A549 (cell line): ENCODE results near the gene KCNQ1. TPM values are rescaled to one million over a fixed set of nuclear protein-coding genes. Genes with fewer than 3 reads are reported as not detected.

Experiments used
- ATAC-seq, 2 experiments: fragments of 200-7000 bp in 1 of 2; fragments of >200 bp in 1 of 2; cut with Nextera tagmentation in 1 of 2; cut with Tn5 transposase in 1 of 2; 3 replicates each; pipeline versions ENCODE4 v1.8.0 to v1.9.1; 2018 to 2020; ENCODE audit warnings: mild to moderate bottlenecking in 1 of 2, moderate library complexity in 1 of 2
- CTCF ChIA-PET: fragments of 300-600 bp; sonication (Branson Sonifier 250); formaldehyde crosslinking; extraction: SDS; loops from one replicate; lab custom pipeline; 2021; ENCODE audit warnings: antibody characterized with exemption, inconsistent platforms; lab: Yijun Ruan, JAX
- POLR2A ChIA-PET: fragments of 350-600 bp; formaldehyde crosslinking; extraction: SDS; loops from one replicate; lab custom pipeline; 2021; ENCODE audit warnings: antibody characterized with exemption, inconsistent platforms; lab: Yijun Ruan, JAX
- DNase-seq, 2 experiments: peaks; one replicate each; pipeline versions ENCODE4 v3.0.0 to v3.0.0-alpha.2; 2011 to 2016; ENCODE audit warnings: low read depth in 1 of 2, low spot score in 1 of 2
- FAIRE-seq: peaks from 2 replicates; lab custom pipeline; 2011; peaks lifted over from hg19 to GRCh38; lab: Jason Lieb, UNC
- H3K27ac ChIP-seq, 2 experiments: fragments of >200 bp; sonication (Bioruptor Twin); formaldehyde crosslinking; 3 replicates each; pipeline ENCODE4 v1.5.1; 2016 to 2017
- H3K4me1 ChIP-seq: fragments of >200 bp; sonication (Bioruptor Twin); formaldehyde crosslinking; 3 replicates; pipeline ENCODE4 v1.6.1; 2016
- H3K4me2 ChIP-seq: fragments of >200 bp; sonication (Bioruptor Twin); formaldehyde crosslinking; 3 replicates; pipeline ENCODE4 v1.6.1; 2016
- H3K4me3 ChIP-seq: fragments of >200 bp; sonication (Bioruptor Twin); formaldehyde crosslinking; 3 replicates; pipeline ENCODE4 v1.5.1; 2016
- H3K9me3 ChIP-seq: fragments of >200 bp; sonication (Bioruptor Twin); formaldehyde crosslinking; 3 replicates; pipeline ENCODE4 v1.6.1; 2016
- BCL3 ChIP-seq: fragments of >200 bp; sonication (Bioruptor Twin); formaldehyde crosslinking; IDR thresholded peaks from 3 replicates; pipeline ENCODE4 v1.6.1; 2016
- BHLHE40 ChIP-seq: IDR thresholded peaks from 2 replicates; pipeline ENCODE4 v1.6.1; 2012; ENCODE audit warnings: low read depth, low read length, inconsistent platforms
- CHD2 ChIP-seq: fragments of 150-350 bp; IDR thresholded peaks from 2 replicates; pipeline ENCODE4 v1.6.1; 2014; ENCODE audit warnings: low read length; ENCODE audit not compliant: partially characterized antibody
- EHF ChIP-seq: fragments of 250-450 bp; sonication (Bioruptor Pico); IDR thresholded peaks from 2 replicates; pipeline ENCODE4 v1.5.0; 2020; ENCODE audit warnings: mild to moderate bottlenecking
- ELK1 ChIP-seq: fragments of 150-350 bp; IDR thresholded peaks from 2 replicates; pipeline ENCODE4 v1.6.1; 2014; ENCODE audit warnings: low read depth, mild to moderate bottlenecking, low read length
- GATA3 ChIP-seq: IDR thresholded peaks from 2 replicates; pipeline ENCODE4 v1.6.1; 2012; ENCODE audit warnings: borderline replicate concordance
- JUNB ChIP-seq: fragments of >200 bp; sonication (Bioruptor Twin); formaldehyde crosslinking; IDR thresholded peaks from 2 replicates; pipeline ENCODE4 v1.6.1; 2016
- NFE2L2 ChIP-seq: fragments of 150-350 bp; conservative IDR thresholded peaks from 2 replicates; pipeline ENCODE4 v1.6.1; 2014; ENCODE audit warnings: low read length
- POLR2AphosphoS2 ChIP-seq: conservative IDR thresholded peaks from 2 replicates; pipeline ENCODE4 v1.6.1; 2012; ENCODE audit warnings: low read length, improper control_type of control experiment, inconsistent platforms
- RAD21 ChIP-seq, 2 experiments: fragments of >200 bp in 1 of 2; sonication (Bioruptor Twin) in 1 of 2; formaldehyde crosslinking in 1 of 2; IDR thresholded peaks in 1 of 2; conservative IDR thresholded peaks in 1 of 2; 2 replicates in 1 of 2; 3 replicates in 1 of 2; pipeline ENCODE4 v1.6.1; 2012 to 2018; ENCODE audit warnings: inconsistent platforms in 1 of 2
- RCOR1 ChIP-seq: fragments of 150-350 bp; IDR thresholded peaks from 2 replicates; pipeline ENCODE4 v1.6.1; 2014; ENCODE audit warnings: antibody characterized with exemption, low read length, low read depth
- REST ChIP-seq: fragments of 200-600 bp; sonication (generic); IDR thresholded peaks from 2 replicates; pipeline ENCODE4 v1.6.1; 2016; ENCODE audit warnings: antibody characterized with exemption, mild to moderate bottlenecking, moderate library complexity
- SREBF2 ChIP-seq: fragments of 450-650 bp; IDR thresholded peaks from 2 replicates; pipeline ENCODE4 v1.6.1; 2014; ENCODE audit warnings: mild to moderate bottlenecking, moderate library complexity
- TP53 ChIP-seq: fragments of 250-450 bp; sonication (Bioruptor Pico); IDR thresholded peaks from 2 replicates; pipeline ENCODE4 v1.5.0; 2021; ENCODE audit warnings: mild to moderate bottlenecking, moderate library complexity
- WGBS: methylation state at CpG from one replicate; pipeline ENCODE4 v1.1.6; 2017; ENCODE audit errors: missing lambda C conversion rate; 5-methylcytosine and 5-hydroxymethylcytosine counted together
- polyA plus RNA-seq, 4 experiments: library from polyadenylated mRNA; depleted of rRNA in 3 of 4; stranded (reverse); fragments of >200 nt; fragmentation: RNase III in 1 of 4; extraction: RNeasy Plus Mini Kit Qiagen cat#74134 plus additional on column Dnase treatment in 1 of 4; gene quantifications; 2 replicates in 3 of 4; 3 replicates in 1 of 4; pipeline ENCODE4 v1.2.3, GENCODE V29; 2011 to 2017
- TF ChIP-seq, protein P1 (sequence below): fragments of 250-450 bp; sonication (Bioruptor Pico); IDR thresholded peaks from 2 replicates; pipeline ENCODE4 v1.5.0; 2021; ENCODE audit warnings: mild to moderate bottlenecking, moderate library complexity, borderline replicate concordance
- TF ChIP-seq, protein P2 (sequence below): fragments of 450-650 bp; IDR thresholded peaks from 2 replicates; pipeline ENCODE4 v1.6.1; 2014; ENCODE audit warnings: antibody characterized with exemption
- TF ChIP-seq, protein P3 (sequence below): fragments of >200 bp; sonication (Bioruptor Twin); formaldehyde crosslinking; IDR thresholded peaks from 2 replicates; pipeline ENCODE4 v1.6.1; 2016

Gene KCNQ1
- polyA plus RNA-seq, 2 of the 4 experiments (the other 2 are of a cell fraction) = 0.14 to 0.17 TPM

- TF ChIP-seq BCL3 (no peak), BHLHE40 (no peak), RCOR1 (no peak), NFE2L2 (no peak), EHF (no peak), POLR2AphosphoS2 (no peak), ELK1 (no peak), TP53 (CRISPR knock-in tag) (no peak), CHD2 (no peak), GATA3 (no peak), SREBF2 (no peak), JUNB (no peak), RAD21 (conservative IDR thresholded peaks at IDR 0.05 in 1 of 2, IDR thresholded peaks at IDR 0.05 in 1 of 2) (no peak)
- TF ChIP-seq, protein P1, sequence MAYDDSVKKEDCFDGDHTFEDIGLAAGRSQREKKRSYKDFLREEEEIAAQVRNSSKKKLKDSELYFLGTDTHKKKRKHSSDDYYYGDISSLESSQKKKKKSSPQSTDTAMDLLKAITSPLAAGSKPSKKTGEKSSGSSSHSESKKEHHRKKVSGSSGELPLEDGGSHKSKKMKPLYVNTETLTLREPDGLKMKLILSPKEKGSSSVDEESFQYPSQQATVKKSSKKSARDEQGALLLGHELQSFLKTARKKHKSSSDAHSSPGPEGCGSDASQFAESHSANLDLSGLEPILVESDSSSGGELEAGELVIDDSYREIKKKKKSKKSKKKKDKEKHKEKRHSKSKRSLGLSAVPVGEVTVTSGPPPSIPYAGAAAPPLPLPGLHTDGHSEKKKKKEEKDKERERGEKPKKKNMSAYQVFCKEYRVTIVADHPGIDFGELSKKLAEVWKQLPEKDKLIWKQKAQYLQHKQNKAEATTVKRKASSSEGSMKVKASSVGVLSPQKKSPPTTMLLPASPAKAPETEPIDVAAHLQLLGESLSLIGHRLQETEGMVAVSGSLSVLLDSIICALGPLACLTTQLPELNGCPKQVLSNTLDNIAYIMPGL (CRISPR knock-in tag) = no peak
- TF ChIP-seq, protein P2, sequence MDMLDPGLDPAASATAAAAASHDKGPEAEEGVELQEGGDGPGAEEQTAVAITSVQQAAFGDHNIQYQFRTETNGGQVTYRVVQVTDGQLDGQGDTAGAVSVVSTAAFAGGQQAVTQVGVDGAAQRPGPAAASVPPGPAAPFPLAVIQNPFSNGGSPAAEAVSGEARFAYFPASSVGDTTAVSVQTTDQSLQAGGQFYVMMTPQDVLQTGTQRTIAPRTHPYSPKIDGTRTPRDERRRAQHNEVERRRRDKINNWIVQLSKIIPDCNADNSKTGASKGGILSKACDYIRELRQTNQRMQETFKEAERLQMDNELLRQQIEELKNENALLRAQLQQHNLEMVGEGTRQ = no peak
- TF ChIP-seq, protein P3, sequence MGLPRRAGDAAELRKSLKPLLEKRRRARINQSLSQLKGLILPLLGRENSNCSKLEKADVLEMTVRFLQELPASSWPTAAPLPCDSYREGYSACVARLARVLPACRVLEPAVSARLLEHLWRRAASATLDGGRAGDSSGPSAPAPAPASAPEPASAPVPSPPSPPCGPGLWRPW = no peak
- DNase-seq (no peak), ATAC-seq (no peak), FAIRE-seq (no peak)
- Histone ChIP-seq H3K4me2 (no peak overlapping the region), H3K4me1 (no peaks in the 10 kb centered on the region), H3K9me3 (no peaks in the 10 kb centered on the region), H3K27ac (no peak overlapping the region), H3K4me3 (no peak overlapping the region)
- WGBS = 18% methylated on average over 5 of the region's 13 CpGs
- CTCF ChIA-PET = interaction anchor here (0.9 to 31.0 kb wide), 9 partner anchors 10 to 466 kb away, joined by 3 to 903 read pairs (median 4); partner anchors contain the start of genes C11orf21, CDKN1C and TSPAN32
- POLR2A ChIA-PET = no interaction called here
These were observed 18.6 kb upstream of the KCNQ1 start for GRCh38 chr11:2426221-2426620.

- CTCF ChIA-PET = interaction anchor here (0.7 to 31.0 kb wide), 13 partner anchors 8 to 493 kb away, joined by 3 to 903 read pairs (median 3); partner anchors contain the start of genes C11orf21 and TSPAN32
- POLR2A ChIA-PET = no interaction called here
- DNase-seq = no peak
- ATAC-seq = no peak; a peak in 1 of 6 replicates
- Histone ChIP-seq H3K4me2 (no peak overlapping the region), H3K4me3 (no peak overlapping the region), H3K9me3 (no peaks in the 10 kb centered on the region), H3K27ac (no peak overlapping the region)
- WGBS = 48% methylated on average over 11 of the region's 14 CpGs
- FAIRE-seq = no peak
- no peak for TF ChIP-seq REST
- TF ChIP-seq, all 56 proteins: peak for 0
- H3K4me1 ChIP-seq = no peaks in the 10 kb centered on the region
These were observed 17.8 kb upstream of the KCNQ1 start for GRCh38 chr11:2426826-2427521.
